ENCODE data around the gene JPH4. TPM values are rescaled to one million over a fixed set of nuclear protein-coding genes. Genes with fewer than 3 reads are reported as not detected.
A peak's percentile ranks its signal among the peaks of the same experiment; 100 is the strongest.

The JPH4 gene
- total RNA-seq, 2 experiments from 2014 or later: not detected

DNA sequence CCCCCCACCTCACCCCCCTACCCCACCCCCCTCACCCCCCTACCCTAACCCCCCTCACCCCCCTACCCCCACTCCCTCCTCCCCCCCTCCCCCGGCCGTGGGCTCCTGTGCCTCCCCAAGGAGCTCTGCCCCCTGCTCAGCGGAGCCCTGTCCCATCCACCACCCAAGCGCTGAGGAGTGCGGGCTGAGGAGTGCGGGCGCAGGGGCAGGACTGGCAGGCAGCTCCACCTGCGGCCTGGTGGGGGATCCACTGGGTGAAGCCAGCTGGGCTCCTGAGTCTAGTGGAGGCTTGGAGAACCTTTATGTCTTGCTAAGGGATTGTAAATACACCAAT, 2.3 kb upstream of the JPH4 start:
- Mint-ChIP-seq H3K9me3 (no peaks in the 10 kb centered on the region), H3K4me3 (no peak overlapping the region), H3K27me3 (peaks cover 36% of the 10 kb centered on the region), H3K4me1 (peaks cover 13% of the 10 kb centered on the region), H3K27ac (no peak overlapping the region), H3K36me3 (no peaks in the 10 kb centered on the region)
- DNase-seq: peak; percentile 19
- POLR2A ChIA-PET: interaction anchor here (0.6 kb wide), 1 partner anchor 113 kb away, joined by 6 read pairs; no protein-coding TSS in a partner anchor
- ATAC-seq (ENCODE audit: low read depth): no peak

DNA sequence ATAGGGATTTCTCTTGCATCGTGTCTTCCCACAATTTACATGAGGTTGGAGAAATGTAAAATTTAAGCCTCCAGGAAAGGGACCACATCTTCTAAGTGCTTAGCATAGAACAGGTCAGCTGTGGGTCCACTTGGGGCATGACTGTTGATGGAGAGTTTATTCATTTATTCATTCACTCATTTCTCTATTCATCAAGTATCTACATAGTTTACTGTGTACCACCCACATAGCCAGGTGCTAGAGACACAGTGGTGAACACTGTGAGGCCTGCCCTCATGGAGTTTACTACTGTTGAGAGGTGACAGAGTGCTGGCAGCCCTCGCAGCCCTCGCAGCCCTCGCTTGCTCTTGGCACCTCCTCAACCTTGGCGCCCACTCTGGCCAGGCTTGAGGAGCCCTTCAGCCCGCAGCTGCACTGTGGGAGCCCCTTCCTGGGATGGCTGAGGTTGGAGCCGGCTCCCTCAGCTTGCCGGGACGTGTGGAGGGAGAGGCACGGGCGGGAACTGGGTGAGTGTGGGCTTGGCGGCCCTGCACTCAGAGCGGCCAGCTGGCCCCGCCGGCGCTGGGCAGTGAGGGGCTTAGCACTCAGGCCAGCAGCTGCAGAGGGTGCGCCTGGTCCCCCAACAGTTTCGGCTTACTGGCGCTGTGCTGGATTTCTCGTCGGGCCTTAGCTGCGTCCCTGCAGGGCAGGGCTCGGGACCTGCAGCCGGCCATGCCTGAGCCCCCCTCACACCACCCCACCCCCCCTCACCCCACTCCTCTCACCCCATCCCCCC, 1.7 kb upstream of the JPH4 start:
- POLR2A ChIA-PET: interaction anchor here (0.6 kb wide), 1 partner anchor 113 kb away, joined by 6 read pairs; no protein-coding TSS in a partner anchor
- DNase-seq (peak; percentile 18), ATAC-seq (ENCODE audit: low read depth) (no peak)
- H3K4me1 Mint-ChIP-seq: peaks cover 13% of the 10 kb centered on the region
- H3K9me3 Mint-ChIP-seq: no peaks in the 10 kb centered on the region
- no peak overlapping the region for H3K27ac Mint-ChIP-seq
- peaks cover 36% of the 10 kb centered on the region for H3K27me3 Mint-ChIP-seq
- H3K4me3 Mint-ChIP-seq: no peak overlapping the region
- no peaks in the 10 kb centered on the region for H3K36me3 Mint-ChIP-seq

DNA sequence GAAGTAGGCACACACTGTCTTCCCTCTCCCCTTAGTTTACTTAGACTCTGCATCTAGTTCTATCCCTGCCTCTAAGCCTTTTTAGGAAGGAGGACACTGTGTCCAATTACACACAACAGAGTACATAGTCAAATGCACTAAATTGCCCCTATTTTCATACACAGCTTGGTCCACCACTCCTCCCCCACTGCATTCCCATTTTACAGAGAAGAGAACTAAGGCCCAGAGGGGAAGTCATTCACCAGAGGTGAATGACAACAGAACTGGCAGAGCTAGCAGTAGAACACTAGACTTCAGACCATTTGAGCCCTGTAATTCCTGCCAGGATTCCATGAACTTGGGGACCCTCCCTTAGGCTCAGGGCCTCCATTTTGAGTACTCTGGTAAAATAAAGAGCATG, 1.1 kb upstream of the JPH4 start:
- peaks cover 42% of the 10 kb centered on the region for H3K27me3 Mint-ChIP-seq
- POLR2A ChIA-PET: no interaction called here
- no peaks in the 10 kb centered on the region for H3K9me3 Mint-ChIP-seq
- no peak for DNase-seq
- H3K27ac Mint-ChIP-seq: no peak overlapping the region
- H3K36me3 Mint-ChIP-seq: no peaks in the 10 kb centered on the region
- no peak for ATAC-seq (ENCODE audit: low read depth)
- H3K4me3 Mint-ChIP-seq: no peak overlapping the region
- H3K4me1 Mint-ChIP-seq: peaks cover 15% of the 10 kb centered on the region

DNA sequence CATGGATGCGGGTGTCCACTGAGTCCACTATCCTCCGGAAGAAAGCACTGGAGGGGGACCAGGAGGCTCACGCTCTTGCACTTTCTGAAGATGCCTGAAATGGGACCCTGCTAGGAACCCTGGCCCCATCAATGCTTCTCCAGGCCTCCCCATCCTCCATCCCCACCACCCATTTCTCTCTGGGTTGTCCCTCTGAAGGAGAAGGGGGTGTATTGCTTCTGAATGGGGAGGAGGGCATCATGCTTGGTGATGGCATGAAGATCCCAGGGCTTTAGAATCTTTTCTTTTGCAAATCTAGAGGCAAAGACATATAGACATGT, 681 bp upstream of the JPH4 start:
- Mint-ChIP-seq H3K36me3 (no peaks in the 10 kb centered on the region), H3K4me1 (peaks cover 15% of the 10 kb centered on the region), H3K9me3 (no peaks in the 10 kb centered on the region), H3K27ac (no peak overlapping the region), H3K27me3 (peaks cover 43% of the 10 kb centered on the region), H3K4me3 (no peak overlapping the region)
- no peak for ATAC-seq (ENCODE audit: low read depth)
- POLR2A ChIA-PET: no interaction called here
- DNase-seq: peak; percentile 19

DNA sequence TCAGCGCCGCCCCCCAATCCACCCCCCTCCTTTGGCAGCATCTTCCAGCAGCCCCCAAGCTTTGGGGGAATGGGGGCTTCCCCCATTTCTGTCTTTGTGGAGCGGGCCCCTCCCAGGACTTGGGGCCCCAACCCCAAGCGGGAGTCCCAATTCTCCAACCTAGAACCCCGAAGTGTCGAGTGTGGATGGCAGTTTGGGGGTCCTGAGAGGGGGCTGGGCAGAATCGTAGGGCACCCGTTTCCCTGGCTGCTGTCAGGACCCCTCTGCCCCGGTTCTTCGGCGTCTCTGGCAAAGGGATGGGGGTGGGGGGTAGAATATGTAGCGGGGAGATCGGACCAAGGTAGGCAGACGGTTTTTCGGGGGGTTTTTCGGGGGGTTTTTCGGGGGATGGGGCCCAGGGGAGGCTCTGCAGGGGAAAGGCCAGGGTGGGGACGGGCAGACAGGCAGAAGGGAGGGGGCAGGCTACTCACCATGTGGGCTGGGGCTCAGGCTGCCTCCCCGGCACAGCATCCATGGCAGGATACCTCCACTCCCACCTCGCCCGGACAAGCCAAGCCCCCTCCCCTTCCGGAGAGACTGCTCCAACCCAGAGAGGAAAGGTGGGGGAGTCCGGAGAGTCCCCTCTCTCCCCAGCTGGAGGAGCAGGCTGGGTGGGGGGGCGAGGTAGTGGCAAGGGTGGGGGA, 739 bp downstream of the JPH4 start:
- Mint-ChIP-seq H3K27me3 (peaks cover 41% of the 10 kb centered on the region), H3K9me3 (no peaks in the 10 kb centered on the region), H3K36me3 (no peaks in the 10 kb centered on the region), H3K4me3 (no peak overlapping the region), H3K4me1 (peaks cover 20% of the 10 kb centered on the region), H3K27ac (no peak overlapping the region)
- POLR2A ChIA-PET: interaction anchor here (0.7 kb wide), 1 partner anchor 136 kb away, joined by 3 read pairs; no protein-coding TSS in a partner anchor
- no peak for ATAC-seq (ENCODE audit: low read depth)
- peak; percentile 23 for DNase-seq

DNA sequence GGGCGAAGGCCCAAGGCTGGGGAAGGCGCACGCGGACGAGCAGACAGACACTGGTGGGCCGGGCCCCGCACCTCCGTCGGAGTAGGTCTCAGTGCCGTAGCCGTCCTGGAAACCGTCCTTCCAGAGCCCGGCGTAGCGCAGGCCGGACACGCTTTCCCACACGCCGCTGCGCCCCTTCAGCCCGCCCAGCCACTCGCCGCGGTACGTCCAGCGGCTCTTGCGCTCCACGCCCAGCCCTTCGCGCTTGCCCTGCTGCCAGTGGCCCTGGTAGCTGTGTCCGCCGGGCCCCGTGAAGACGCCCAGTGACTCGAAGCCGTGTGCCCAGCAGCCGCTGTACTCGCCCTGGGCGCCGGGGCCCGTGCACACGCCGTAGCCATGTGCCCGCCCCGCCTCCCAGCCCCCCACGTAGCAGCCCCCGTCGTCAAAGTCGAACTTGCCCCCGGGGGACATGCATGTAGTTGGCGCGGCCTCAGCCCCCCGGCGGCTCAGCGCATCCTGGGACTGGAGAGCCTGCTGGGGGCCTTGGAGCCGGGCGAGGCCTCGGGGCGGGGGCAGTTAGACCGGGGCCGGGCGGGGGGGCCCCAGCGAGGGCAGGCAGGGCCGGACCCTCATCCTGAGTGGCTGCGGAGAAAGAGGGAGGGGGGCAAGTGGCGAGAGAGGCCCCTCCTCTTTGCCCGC, 1.4 kb downstream of the JPH4 start:
- peak; percentile 29 for ATAC-seq (ENCODE audit: low read depth)
- Mint-ChIP-seq H3K4me1 (peaks cover 25% of the 10 kb centered on the region), H3K27ac (no peak overlapping the region), H3K36me3 (no peaks in the 10 kb centered on the region), H3K4me3 (peak overlapping the region; percentile 41), H3K9me3 (no peaks in the 10 kb centered on the region), H3K27me3 (peaks cover 38% of the 10 kb centered on the region)
- DNase-seq: peak; percentile 40
- POLR2A ChIA-PET: no interaction called here

DNA sequence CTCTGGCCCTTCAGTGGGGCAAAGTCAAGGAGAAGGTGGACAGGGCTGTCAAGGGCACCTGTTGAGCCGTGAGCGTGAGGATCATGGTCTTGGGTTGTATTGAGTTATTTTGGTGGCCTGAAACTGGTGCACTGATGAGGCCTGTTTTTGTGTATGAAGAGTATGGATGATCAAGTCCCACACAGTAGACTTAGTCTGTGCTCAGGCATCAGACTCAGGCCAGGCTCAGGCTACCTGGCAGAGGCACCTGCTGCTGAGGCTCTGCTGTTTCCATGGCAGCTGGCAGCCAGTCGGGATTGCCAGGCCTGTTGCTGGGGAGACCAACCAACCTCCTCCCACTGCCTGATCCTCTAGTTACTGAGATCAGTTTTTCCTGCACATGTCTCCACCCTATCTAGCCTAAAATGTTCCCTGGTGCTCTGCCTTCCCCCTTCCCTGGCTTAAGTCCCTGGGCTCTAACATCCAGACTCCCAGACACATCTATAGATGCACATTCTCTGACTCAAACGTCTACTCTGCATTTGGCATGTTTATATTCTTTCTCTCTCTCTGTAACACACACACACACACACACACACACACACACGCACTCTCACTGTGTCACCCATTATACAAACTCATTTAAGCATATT, 5.1 kb downstream of the JPH4 start:
- no peak for ATAC-seq (ENCODE audit: low read depth)
- Mint-ChIP-seq H3K27ac (peak overlapping the region; percentile 68), H3K36me3 (no peaks in the 10 kb centered on the region), H3K9me3 (no peaks in the 10 kb centered on the region), H3K27me3 (peaks cover 30% of the 10 kb centered on the region), H3K4me1 (peaks cover 33% of the 10 kb centered on the region), H3K4me3 (no peak overlapping the region)
- POLR2A ChIA-PET: no interaction called here
- no peak for DNase-seq

DNA sequence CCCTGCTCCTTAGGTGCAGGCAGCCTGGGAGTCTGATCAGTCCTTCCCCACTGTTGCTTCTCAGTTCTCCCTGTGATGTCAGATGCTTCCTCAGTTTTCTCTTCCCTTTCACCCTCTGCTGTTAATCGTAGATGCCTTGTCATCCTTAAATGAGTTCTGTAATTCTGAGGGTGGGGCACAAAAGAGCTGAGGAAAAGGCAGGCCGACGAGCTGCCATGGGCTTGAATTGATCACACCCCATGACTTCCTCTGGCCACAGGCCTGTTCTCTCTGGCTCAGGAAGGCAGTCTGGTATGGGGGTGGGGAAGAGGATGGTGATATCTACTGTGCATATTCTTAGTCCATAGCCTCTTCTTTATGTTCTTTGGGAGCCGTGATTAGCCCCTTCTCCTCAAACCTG, 5.8 kb downstream of the JPH4 start:
- DNase-seq (peak; percentile 17), ATAC-seq (ENCODE audit: low read depth) (no peak)
- POLR2A ChIA-PET: no interaction called here
- Mint-ChIP-seq H3K4me1 (peaks cover 36% of the 10 kb centered on the region), H3K4me3 (no peak overlapping the region), H3K27ac (no peak overlapping the region), H3K27me3 (peaks cover 23% of the 10 kb centered on the region), H3K36me3 (no peaks in the 10 kb centered on the region), H3K9me3 (no peaks in the 10 kb centered on the region)

DNA sequence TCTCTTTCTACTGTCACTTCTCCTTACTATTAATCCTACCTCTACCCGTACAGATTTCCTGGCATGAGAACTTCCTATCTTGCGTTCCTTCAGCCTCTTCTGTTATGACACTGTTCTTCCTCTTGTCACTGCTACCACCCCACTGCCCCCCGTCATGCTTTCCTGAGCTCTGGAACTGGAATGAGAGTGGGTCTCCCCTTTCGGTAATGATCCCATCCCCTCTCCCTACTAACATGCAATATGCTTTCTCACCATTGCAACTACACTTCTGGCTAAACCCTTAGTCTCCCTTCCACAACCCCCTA, 6.1 kb downstream of the JPH4 start:
- Mint-ChIP-seq H3K4me1 (peaks cover 39% of the 10 kb centered on the region), H3K4me3 (no peak overlapping the region), H3K36me3 (peaks cover under 1% of the 10 kb centered on the region), H3K27me3 (peaks cover 21% of the 10 kb centered on the region), H3K9me3 (no peaks in the 10 kb centered on the region), H3K27ac (no peak overlapping the region)
- ATAC-seq (ENCODE audit: low read depth): no peak
- POLR2A ChIA-PET: interaction anchor here (0.9 kb wide), 1 partner anchor 38 kb away, joined by 3 read pairs; no protein-coding TSS in a partner anchor
- no peak for DNase-seq

DNA sequence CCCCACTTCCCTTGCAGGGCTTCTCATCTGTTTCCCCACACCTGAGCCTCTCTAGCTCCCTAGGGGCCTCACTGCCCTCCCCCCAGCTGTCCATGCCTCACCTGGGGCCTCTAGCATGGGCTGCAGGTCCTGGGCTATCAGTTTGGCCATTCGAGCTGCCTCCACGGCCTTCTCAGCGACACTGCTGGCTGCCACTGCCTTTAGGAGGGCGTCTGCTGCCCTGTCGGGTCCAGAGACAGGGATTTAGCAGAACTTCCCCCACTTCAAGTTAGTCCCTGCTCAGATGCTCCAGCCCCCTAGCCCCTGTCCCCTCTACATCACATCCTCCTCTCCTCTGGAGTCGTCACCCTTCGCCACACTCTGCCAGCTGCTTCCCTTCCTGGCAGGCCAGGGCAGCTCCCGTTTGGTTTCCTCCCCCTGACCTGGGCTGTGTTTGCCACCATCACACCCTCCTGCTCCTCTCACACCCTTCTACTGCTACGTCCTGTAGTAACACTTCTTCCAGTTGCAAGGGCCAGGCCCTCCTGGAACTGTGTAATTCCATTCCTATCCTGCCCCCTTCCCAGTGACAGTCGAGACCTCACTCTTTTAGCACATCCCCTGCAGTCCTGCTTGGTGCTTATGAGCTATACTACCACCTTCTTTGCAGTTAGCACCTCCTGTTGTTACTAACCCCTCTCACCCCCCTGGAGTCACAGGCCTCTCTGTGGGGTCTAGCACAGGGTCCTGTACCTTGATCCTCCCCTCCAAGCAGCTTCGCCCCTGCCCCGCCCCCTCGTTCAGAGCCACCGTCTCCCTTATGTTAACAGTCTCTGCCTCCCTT, 6.7 kb downstream of the JPH4 start:
- DNase-seq (peak; percentile 28), ATAC-seq (ENCODE audit: low read depth) (no peak)
- Mint-ChIP-seq H3K4me1 (peaks cover 39% of the 10 kb centered on the region), H3K27ac (peak overlapping the region; percentile 55), H3K4me3 (no peak overlapping the region), H3K36me3 (peaks cover 3% of the 10 kb centered on the region), H3K9me3 (no peaks in the 10 kb centered on the region), H3K27me3 (peaks cover 19% of the 10 kb centered on the region)
- POLR2A ChIA-PET: interaction anchor here (0.9 kb wide), 1 partner anchor 38 kb away, joined by 3 read pairs; no protein-coding TSS in a partner anchor

DNA sequence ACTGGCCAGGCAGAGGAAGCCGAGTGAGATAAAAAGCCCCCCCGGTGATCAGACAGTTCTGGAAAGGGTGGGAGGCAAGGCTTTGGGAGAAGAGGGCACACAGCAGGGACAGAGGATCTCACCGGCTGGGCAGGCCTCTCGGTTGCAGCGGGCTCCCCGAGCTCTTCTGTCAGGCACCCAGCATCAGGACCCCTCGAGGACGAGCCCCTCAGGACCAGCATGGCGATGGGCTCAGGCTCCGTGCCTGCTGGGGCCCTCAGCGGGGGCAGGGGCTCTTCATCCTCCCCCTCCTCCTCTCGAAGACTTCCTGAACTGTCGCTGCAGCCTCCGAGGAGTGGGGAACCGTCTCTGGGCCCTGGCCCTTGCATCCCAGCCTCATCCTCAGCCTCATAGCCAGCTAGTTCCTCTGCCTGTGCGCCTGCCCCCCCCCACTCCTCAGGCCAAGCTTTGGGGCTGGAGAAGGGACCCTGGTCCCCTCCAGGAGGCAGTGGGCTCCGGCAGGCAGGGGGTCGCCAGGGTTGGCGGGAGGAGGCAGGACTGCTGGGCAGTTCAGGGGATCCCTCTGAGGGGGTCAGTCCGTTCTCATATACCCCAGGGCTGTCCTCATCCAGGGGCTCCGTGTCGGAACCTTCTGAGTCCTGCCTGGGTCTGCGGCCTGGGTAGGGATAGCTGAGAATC, 7.6 kb downstream of the JPH4 start:
- H3K9me3 Mint-ChIP-seq: no peaks in the 10 kb centered on the region
- POLR2A ChIA-PET: no interaction called here
- peaks cover 38% of the 10 kb centered on the region for H3K4me1 Mint-ChIP-seq
- H3K36me3 Mint-ChIP-seq: peaks cover 3% of the 10 kb centered on the region
- no peak overlapping the region for H3K27ac Mint-ChIP-seq
- ATAC-seq (ENCODE audit: low read depth) (no peak), DNase-seq (peak; percentile 20)
- peaks cover 12% of the 10 kb centered on the region for H3K27me3 Mint-ChIP-seq
- H3K4me3 Mint-ChIP-seq: no peak overlapping the region

DNA sequence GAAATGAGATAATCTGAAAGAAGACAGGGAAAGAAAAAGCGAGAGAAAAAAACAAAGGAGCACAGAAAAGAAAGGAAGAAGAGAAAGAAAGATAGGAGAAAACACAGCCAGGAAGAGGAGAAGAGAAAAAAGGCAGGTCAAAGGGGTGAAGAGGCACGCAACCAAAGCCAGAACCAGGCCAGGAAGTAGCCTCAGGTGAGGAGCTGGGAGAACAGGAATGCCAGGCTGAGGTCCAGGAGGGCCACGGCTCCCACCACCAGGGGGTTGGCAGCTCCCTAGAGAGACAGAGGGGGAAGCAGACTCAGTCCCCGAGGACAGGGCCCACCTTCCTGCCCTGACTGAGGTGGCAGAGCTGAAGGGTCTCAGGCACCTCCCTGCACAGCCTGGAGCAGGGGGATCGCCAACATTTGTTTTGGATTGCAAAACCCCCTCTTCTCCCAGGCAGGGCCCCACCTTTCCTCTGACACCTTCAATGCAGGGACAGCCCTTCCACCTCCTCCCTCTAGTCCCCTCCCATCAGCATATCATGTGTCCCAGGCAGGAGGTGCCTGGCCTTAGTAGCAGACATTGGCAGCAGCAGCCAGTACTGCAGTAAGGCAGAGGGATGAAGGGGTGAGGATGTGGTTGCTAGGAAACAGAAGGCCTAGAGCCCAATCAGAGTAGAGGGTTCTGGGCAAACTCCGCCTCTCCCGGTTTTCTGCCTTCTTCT, 9.0 kb downstream of the JPH4 start:
- Mint-ChIP-seq H3K27me3 (peaks cover 2% of the 10 kb centered on the region), H3K9me3 (no peaks in the 10 kb centered on the region), H3K27ac (no peak overlapping the region), H3K4me3 (no peak overlapping the region), H3K4me1 (peaks cover 36% of the 10 kb centered on the region), H3K36me3 (peaks cover 5% of the 10 kb centered on the region)
- no peak for DNase-seq
- POLR2A ChIA-PET: interaction anchor here (2.1 kb wide), 1 partner anchor 95 kb away, joined by 4 read pairs; no protein-coding TSS in a partner anchor
- ATAC-seq (ENCODE audit: low read depth): no peak

Data from activated naive CD8-positive, alpha-beta T cell treated with anti-CD3 and anti-CD28 coated beads, Interleukin-2, amount 10 ng/mL, durations not matched to agents 7 days and 5 days (primary cell).